ENCODE results near the gene SIDT1.

Gene SIDT1

DNA sequence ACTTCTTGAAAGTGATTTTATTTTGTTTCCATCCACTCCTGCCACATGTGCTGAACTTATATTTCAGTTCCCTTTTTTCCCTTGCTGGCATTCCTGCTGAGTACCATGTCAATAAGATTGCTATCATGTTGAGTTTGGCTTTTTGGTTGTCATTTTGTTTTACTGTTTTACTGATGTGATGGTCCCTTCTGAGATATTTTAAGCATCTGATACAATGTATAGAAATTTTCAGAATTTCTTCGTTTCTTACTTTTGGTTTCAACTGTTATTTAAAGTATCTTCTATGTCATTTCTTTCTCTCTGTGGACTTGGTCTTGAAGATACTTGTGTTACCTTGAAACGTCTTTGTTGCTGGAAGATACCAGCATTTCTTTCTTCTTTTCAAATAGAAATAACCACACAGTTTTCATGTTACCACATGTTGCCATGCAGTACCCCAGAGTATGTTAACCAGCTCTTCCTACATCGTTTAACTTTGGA is 14.1 kb downstream of the SIDT1 start:
- DNase-seq = no peak

DNA sequence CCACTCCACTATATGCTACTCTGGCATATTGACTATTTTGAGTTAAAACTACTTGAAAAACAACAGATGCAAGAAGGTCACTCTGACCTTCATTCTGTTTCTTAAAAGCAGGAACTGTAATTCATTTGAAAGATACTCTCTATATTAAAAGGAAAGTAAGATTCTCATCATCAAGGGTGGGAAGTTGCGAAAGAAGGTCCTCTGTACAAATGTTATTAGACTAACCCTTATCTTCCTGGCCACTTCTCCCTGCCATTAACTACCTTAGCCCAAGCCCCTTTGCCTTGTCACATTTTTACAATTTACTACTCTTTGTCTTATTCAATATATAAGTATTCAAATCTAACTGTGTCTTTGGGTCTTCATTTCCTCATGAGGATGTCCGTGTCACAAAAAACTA is 16.1 kb downstream of the SIDT1 start:
- DNase-seq = no peak

DNA sequence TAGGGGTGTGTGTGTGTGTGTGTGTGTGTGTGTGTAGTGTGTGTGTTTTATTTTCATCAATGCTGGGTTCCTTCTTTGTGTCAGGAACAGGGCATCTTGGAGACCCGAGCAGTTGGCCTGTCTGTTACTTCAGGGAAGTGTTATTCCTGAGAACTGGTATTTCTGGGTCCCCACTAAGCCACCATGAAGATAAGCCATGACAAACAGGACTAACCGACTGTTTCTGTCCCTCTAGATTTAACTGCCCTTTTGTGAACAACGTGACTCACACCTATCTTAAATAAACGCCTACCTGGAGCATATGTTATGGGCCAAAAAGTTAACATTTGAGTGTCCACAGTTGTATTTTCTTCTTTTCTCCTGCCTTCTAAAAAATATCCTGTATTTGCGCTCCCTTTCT is 19.5 kb downstream of the SIDT1 start:
- no peak for DNase-seq

GRCh38 chr3:113552851-113553250 is 20.5 kb downstream of the SIDT1 start:
- no peak for DNase-seq

DNA sequence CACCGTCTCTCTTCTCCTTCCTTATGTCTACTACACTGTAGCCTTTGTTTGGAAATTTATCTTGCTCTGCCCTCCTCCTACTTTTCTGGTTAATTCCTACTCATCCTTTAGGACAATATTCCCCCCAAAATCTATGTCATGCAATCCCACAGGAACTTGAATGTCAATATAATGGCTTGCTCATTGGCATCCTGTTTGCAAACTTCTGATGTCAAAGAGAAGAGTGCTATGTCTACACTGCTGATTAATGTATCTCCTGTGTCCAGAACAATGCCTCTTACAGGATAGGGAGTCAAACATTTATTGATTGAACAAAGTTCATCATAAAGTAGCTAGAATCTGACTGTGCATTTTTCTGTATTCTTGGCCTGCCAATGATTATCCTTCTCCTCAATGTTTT is 22.8 kb downstream of the SIDT1 start:
- DNase-seq = no peak

DNA sequence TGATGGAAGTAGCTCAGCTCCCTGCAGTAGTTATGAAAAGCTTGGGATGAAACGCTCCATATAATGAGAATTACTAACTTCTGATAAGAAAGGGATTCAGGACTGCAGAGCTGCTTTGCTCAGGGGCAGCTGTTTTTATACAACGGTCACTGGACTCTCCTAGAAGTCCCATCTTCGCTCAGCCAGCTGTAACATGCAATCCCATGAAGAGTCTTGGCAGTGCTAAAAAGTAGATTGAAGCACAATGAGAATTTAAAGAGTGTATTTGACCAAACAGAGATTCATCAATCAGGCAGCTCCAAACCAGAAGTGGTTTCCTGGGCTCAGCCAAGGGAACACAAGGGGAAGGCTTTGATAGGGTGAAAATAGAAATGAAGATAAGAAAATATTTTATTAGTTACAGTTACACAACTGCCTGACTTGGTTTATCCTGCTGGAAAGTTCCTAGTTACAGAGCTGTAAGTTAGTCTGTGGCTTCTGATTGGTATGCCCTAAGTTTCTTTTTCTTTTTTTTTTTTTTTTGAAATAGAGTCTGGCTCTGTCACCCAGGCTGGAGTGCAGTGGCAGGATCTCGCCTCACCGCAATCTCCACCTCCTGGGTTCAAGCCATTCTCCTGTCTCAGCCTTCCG is 24.1 kb downstream of the SIDT1 start:
- no peak for DNase-seq

- no peak for DNase-seq
Measured at GRCh38 chr3:113556946-113557335, 24.6 kb downstream of the SIDT1 start.

DNA sequence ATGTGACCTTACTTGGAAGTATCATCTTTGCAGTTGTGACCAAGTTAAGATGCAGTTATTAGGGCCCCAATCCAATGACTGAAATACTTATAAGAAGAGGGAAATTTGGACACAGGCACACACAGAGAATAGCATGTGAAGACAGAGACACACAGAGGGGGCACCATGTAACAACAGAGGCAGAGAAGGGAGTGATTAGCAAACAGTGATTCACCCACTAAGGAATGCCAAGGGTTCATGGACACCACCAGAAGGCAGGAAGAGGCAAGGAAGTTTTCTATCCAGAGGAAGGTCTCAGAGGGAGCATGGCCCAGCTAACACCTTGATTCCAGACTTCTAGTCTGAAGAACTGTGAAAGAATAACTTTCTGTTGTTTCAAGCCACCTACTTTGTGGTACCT is 25.0 kb downstream of the SIDT1 start:
- DNase-seq = peak; percentile 70

DNA sequence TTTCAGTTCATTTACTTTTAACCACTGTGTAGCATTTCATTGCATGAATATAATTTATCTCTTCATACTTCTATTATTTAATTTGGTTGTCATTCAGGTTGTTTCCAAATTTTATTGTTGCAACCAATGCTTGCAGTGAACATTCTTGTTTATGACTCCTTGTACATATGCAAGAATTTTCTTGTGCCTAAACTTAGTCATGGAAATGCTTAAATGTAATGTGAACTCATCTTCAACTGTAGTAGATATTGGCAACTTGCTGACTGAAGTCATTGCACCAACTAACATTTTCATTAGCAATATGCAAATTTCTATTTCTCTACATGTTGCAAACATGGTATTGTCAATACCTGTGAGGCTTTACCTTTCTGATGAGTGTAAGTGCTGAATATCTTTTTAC is 26.7 kb downstream of the SIDT1 start:
- DNase-seq = no peak

DNA sequence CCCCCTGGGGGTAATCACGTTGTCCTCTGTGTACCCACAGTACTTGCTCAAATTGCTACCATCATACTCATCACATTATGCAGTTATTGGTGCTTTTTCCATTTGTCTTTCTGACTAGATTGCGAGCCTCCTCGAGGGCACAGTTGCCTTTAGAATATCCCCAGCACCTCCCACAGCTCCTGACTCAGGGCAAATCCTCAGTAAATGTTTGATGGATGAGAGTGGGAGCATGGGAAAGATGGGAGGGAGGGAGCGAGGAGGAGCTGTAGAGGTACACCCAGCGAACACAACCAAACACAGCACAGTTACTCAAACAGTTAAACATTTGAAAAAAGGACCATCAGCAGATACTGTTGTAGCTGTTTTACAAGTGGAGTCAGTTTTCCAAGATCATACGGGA is 27.9 kb downstream of the SIDT1 start:
- DNase-seq = no peak

DNA sequence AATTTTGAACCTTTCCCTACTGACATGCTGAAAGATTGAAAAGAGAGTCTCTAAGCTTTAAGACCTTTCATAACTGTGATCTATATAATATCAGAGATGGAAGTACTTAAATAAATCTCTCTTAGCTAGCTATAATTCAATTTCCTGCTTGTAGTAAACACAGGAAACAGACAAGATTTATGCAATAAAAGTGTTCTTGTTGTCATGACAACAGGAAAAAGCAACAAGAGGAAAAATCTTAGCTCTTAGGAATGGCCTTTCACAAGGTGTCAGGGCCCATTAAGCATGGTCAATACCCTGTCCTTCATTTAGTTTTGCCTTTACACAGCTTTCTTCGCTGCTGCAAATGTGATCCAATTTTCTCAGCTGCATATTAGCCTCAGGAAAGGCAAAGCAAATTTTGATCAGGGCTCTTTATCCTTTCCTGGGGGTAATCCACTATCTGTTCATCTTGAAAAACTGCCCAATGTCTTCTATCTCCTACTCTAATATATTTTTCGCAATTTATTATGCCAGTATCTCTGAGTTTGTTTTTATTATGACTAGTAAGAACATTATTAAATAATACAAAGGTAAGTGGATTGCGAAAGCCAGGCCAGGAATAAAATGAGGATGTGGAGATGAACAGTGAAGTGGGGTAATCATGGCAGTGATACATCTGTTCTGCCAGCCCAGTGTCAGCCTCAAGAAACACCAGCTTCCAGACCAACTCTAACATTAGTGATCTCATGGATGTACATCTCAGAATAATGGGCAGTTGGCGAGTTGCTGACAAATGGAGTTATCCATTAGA is 28.7 kb downstream of the SIDT1 start:
- no peak for DNase-seq

- no peak for DNase-seq
Measured at GRCh38 chr3:113565555-113565954, 33.2 kb downstream of the SIDT1 start.

GRCh38 chr3:113570158-113570557 is 37.8 kb downstream of the SIDT1 start:
- no peak for DNase-seq

GRCh38 chr3:113571360-113571759 is 39.0 kb downstream of the SIDT1 start:
- DNase-seq = no peak

- no peak for DNase-seq
Measured at GRCh38 chr3:113573728-113574127, 41.4 kb downstream of the SIDT1 start.

- no peak for DNase-seq
Measured at GRCh38 chr3:113574213-113574612, 41.9 kb downstream of the SIDT1 start.

- DNase-seq = no peak
Measured at GRCh38 chr3:113575206-113575605, 42.9 kb downstream of the SIDT1 start.

GRCh38 chr3:113585228-113585627 is 52.9 kb downstream of the SIDT1 start:
- no peak for DNase-seq

- DNase-seq = no peak
Measured at GRCh38 chr3:113585720-113586119, 53.4 kb downstream of the SIDT1 start.

DNA sequence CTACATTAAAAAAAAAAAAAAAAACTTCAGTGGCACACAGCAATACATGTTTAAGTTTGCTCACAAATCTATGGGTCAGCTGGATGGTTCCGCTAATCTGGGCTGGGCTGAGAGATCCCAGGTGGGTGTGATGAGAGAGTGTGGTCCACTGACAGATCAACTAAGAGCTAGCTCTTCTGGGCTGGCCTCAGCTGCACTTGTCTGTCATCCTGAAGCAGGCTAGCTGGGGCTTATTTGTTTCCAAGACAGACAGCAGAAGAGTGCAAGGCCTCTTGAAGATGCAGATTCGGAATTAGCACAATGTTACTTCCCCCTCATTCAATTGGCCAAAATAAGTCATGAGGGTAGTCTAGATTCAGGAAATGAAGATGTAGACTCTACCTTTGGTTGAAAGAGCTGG is 56.5 kb downstream of the SIDT1 start:
- no peak for DNase-seq

DNA sequence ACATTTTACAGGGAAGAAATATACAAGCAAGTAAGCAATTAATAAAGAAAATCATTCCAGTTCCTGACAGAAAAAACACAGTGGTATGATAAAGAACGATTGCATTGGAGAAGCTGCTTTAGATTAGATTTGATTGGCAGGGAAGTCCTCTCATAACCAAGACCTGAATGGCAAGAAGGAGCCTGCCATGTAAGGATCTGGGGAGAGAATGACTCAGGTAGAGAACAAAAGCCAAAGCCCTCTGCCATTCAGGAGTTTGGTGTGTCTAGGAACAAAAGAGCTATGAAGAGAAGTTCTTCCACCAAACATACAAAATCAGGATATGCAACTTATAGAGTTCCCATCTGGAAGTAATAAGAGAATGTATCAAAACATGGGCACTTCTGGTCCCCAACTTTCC is 57.6 kb downstream of the SIDT1 start:
- no peak for DNase-seq

GRCh38 chr3:113590983-113591382 is 58.6 kb downstream of the SIDT1 start:
- DNase-seq = no peak

DNA sequence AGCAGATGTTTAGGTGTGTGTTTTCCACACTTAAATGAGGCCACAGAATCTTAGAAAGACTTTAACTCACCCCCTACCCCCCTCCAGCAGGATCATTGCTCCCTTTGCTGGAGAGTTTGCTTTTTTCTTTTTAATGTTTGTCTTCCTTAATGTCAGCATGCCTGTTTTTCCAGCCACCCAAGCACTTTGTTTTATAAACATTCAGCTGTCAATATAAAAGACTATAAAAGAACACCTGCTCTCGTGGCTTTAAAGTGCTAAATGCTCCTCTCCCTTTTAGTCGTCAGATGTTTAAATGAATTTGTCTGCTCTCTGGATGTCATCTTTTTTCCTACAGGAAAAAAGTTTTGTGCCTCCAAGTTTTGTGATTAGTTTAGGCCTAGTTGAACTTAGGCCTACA is 61.7 kb downstream of the SIDT1 start:
- no peak for DNase-seq

DNA sequence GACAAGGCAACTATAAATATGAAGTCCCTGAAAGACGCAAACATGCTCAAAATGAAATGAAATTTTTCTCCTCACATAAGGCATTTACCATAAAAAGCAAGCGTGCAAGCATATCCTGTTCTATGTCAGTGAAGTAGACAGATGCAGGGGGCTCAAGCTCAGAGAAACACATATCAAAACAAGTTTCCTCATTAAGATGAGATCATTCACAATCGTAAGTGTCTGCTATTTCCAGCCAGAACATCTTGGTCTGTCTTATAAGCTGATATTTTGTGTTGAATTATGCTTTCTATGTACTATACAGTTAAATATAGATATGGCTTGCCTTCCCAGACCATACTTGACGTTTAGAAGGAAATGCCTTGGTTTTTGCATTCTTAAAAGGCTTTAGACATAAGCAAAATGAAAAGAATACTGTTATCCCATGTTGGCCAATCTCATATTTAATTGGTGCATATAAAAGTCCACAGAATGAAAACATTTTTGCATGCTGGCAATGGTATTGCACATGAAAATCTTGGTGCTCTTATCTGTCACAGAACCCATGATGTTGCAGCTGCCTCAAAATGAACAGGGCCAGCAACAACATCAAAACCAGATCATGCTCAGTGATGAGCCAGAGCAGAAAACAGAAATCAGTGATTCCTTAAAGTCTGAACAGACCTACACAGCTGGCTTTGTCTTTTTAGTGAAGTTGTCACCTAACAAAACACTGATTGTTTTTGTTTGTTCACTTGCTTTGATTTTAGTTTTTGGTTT is 65.4 kb downstream of the SIDT1 start:
- DNase-seq = no peak
